Central memory CD8-positive, alpha-beta T cell (primary cell): ENCODE data around the gene DEK.
"Not testable (repeated sequence)": the region's sequence is repeated elsewhere in the genome, so short reads cannot be mapped to it uniquely, and the experiment has no call there.

ENCODE experiments used
- ATAC-seq: fragments of 150-1000 bp; cut with Tn5 transposase; replicated peaks from 2 replicates; pipeline ENCODE4 v1.10.0; 2022; ENCODE audit warnings: mild to moderate bottlenecking, moderate FRiP score, moderate number of reproducible peaks; ENCODE audit not compliant: poor library complexity, severe bottlenecking; ENCODE audit errors: extremely low read depth
- DNase-seq, 2 donors: peaks; one replicate each; pipeline ENCODE4 v3.0.0; 2021; ENCODE audit warnings: low spot score in 2 of 2
- H3K27ac Mint-ChIP-seq: one replicate; pipeline ENCODE4 v1.8.0; 2022; ENCODE audit warnings: low read depth, mild to moderate bottlenecking, moderate library complexity, mixed read lengths
- H3K27me3 Mint-ChIP-seq: one replicate; pipeline ENCODE4 v1.8.0; 2022; ENCODE audit warnings: mixed read lengths
- H3K36me3 Mint-ChIP-seq: one replicate; pipeline ENCODE4 v1.8.0; 2022; ENCODE audit warnings: mild to moderate bottlenecking, moderate library complexity, mixed read lengths; ENCODE audit not compliant: insufficient read depth
- H3K4me1 Mint-ChIP-seq: one replicate; pipeline ENCODE4 v1.8.0; 2022; ENCODE audit warnings: mixed read lengths
- H3K4me3 Mint-ChIP-seq: one replicate; pipeline ENCODE4 v1.8.0; 2022; ENCODE audit warnings: mild to moderate bottlenecking, moderate library complexity, mixed read lengths
- H3K9me3 Mint-ChIP-seq: one replicate; pipeline ENCODE4 v1.8.0; 2022; ENCODE audit warnings: mixed read lengths

Gene DEK

DNA sequence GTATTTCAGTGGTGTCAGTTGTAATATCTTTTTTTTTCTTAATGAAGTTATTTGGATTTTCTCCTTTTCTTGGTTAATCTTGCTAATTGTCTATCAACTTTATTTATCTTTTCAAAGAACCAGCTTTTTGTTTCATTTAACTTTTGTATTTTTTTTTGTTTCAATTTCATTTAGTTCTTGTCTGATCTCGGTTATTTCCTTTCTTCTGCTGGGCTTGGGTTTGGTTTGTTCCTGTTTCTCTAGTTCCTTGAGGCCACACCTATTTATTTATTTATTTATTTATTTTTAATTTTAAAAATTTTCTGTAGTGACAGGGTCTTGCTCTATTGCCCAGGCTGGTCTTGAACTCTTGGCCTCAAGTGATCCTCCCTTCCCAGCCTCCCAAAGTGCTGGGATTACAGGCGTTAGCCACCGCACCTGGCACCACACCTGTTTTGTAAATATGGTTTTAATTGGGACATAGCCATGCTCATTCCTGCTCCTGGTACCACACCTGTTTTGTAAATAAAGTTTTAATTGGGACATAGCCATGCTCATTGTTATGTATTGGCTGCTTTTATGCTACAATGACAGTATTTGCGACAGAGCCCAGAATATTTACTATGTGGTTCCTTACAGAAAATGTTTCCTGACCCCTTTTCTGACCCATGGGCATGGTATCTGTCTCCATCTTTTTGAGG is 86.9 kb downstream of the DEK start:
- H3K36me3 Mint-ChIP-seq, result peaks cover 3% of the 10 kb centered on the region
- no peaks in the 10 kb centered on the region for H3K9me3 Mint-ChIP-seq
- ATAC-seq (no peak), DNase-seq (no peak)
- no peaks in the 10 kb centered on the region for H3K27me3 Mint-ChIP-seq
- H3K4me3 Mint-ChIP-seq, result no peak overlapping the region
- peak overlapping the region; percentile 19 for H3K27ac Mint-ChIP-seq
- H3K4me1 Mint-ChIP-seq, result peaks cover 22% of the 10 kb centered on the region

DNA sequence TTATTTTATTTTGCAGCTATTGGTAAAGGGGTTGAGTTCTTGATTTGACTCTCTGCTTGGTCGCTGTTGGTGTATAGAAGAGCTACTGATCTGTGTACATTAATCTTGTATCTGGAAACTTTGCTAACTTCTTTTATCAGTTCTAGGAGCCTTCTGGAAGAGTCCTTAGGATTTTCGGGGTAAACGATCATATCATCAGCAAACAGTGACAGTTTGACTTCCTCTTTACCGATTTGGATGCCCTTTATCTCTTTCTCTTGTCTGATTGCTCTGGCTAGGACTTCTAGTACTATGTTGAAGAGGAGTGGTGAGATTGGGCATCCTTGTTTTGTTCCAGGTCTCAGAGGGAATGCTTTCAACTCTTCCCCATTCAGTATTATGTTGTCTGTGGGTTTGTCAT is 88.1 kb downstream of the DEK start:
- peaks cover 22% of the 10 kb centered on the region for H3K4me1 Mint-ChIP-seq
- H3K4me3 Mint-ChIP-seq, ATAC-seq, H3K9me3 Mint-ChIP-seq, DNase-seq, H3K36me3 Mint-ChIP-seq, H3K27me3 Mint-ChIP-seq, H3K27ac Mint-ChIP-seq: not testable (repeated sequence)
